NCI-H1092 (cell line): ENCODE results near the gene BCL3.
"Not testable (repeated sequence)": the region's sequence is repeated elsewhere in the genome, so short reads cannot be mapped to it uniquely, and the experiment has no call there.

Experiments used
- DNase-seq: peaks from one replicate; lab custom pipeline; 2025; lab: John Stamatoyannopoulos, UW

The BCL3 gene

GRCh38 chr19:44721369-44721768 lies 27.1 kb upstream of the BCL3 start:
- not testable (repeated sequence) for DNase-seq

- no peak for DNase-seq
Observed at GRCh38 chr19:44722131-44723121, 26.1 kb upstream of the BCL3 start.

GRCh38 chr19:44723299-44723951 lies 25.1 kb upstream of the BCL3 start:
- DNase-seq: no peak

- DNase-seq: peak; percentile 29
Observed at GRCh38 chr19:44723952-44724319, 24.6 kb upstream of the BCL3 start.

GRCh38 chr19:44725251-44725650 lies 23.3 kb upstream of the BCL3 start:
- no peak for DNase-seq

- DNase-seq: no peak
Observed at GRCh38 chr19:44725684-44726083, 22.8 kb upstream of the BCL3 start.

- DNase-seq: no peak
Observed at GRCh38 chr19:44726465-44726864, 22.0 kb upstream of the BCL3 start.

- no peak for DNase-seq
Observed at GRCh38 chr19:44728178-44728577, 20.3 kb upstream of the BCL3 start.

GRCh38 chr19:44729516-44730033 lies 18.9 kb upstream of the BCL3 start:
- DNase-seq: no peak

GRCh38 chr19:44731081-44731480 lies 17.4 kb upstream of the BCL3 start:
- DNase-seq: no peak

- DNase-seq: no peak
Observed at GRCh38 chr19:44731622-44732021, 16.9 kb upstream of the BCL3 start.

GRCh38 chr19:44732235-44733014 lies 16.1 kb upstream of the BCL3 start:
- DNase-seq: no peak

GRCh38 chr19:44734357-44734756 lies 14.2 kb upstream of the BCL3 start:
- DNase-seq: no peak

GRCh38 chr19:44735011-44735410 lies 13.5 kb upstream of the BCL3 start:
- no peak for DNase-seq

- no peak for DNase-seq
Observed at GRCh38 chr19:44737238-44738071, 11.1 kb upstream of the BCL3 start.

GRCh38 chr19:44738136-44738535 lies 10.4 kb upstream of the BCL3 start:
- DNase-seq: no peak

GRCh38 chr19:44738603-44739558 lies 9.6 kb upstream of the BCL3 start:
- DNase-seq: no peak

GRCh38 chr19:44740351-44740824 lies 8.1 kb upstream of the BCL3 start:
- DNase-seq: no peak

- no peak for DNase-seq
Observed at GRCh38 chr19:44741258-44741731, 7.2 kb upstream of the BCL3 start.

GRCh38 chr19:44741841-44742329 lies 6.6 kb upstream of the BCL3 start:
- DNase-seq: peak; percentile 86
